Body of pancreas (tissue), 4 donors: ENCODE measurements around the gene RSF1.

Source experiments
- POLR2A ChIP-seq, 3 donors: fragments of 450-650 bp; IDR thresholded peaks; one replicate each; pipeline ENCODE4 v1.6.1; 2016; ENCODE audit warnings: antibody characterized with exemption in 3 of 3, mild to moderate bottlenecking in 2 of 3
- TF ChIP-seq, protein P1 (sequence below), 7 experiments: fragments of 450-650 bp in 4 of 7; fragments of 200-600 bp in 3 of 7; sonication (generic) in 3 of 7; IDR thresholded peaks; one replicate each; pipeline ENCODE4 v1.5.1; 2016 to 2019; ENCODE audit warnings: antibody characterized with exemption in 7 of 7

DNA sequence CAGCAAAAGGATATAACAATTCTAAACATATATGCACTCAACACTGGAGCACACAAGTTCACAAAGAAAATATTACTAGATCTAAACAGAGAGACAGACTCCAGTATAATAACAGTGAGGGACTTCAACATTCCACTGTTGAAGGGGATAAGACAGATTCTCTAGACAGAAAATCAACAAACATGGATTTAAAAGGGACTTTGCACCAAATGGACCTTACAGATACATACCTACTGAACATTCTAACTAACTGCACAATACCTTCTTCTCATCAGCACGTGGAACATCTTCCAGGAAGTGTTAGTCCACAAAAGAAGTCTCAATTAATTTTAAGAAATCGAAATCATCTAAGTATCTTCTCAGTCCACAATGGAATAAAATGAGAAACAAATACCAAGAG is 26.6 kb downstream of the RSF1 start:
- TF ChIP-seq, protein P1, sequence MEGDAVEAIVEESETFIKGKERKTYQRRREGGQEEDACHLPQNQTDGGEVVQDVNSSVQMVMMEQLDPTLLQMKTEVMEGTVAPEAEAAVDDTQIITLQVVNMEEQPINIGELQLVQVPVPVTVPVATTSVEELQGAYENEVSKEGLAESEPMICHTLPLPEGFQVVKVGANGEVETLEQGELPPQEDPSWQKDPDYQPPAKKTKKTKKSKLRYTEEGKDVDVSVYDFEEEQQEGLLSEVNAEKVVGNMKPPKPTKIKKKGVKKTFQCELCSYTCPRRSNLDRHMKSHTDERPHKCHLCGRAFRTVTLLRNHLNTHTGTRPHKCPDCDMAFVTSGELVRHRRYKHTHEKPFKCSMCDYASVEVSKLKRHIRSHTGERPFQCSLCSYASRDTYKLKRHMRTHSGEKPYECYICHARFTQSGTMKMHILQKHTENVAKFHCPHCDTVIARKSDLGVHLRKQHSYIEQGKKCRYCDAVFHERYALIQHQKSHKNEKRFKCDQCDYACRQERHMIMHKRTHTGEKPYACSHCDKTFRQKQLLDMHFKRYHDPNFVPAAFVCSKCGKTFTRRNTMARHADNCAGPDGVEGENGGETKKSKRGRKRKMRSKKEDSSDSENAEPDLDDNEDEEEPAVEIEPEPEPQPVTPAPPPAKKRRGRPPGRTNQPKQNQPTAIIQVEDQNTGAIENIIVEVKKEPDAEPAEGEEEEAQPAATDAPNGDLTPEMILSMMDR (IDR thresholded peaks at IDR 0.05): no peak
- TF ChIP-seq POLR2A (IDR thresholded peaks at IDR 0.05): no peak
